Glutamatergic neuron (in vitro differentiated cells): Measurements from ENCODE around the gene ART5. TPM values are rescaled to one million over a fixed set of nuclear protein-coding genes. Genes with fewer than 3 reads are reported as not detected.

Source experiments
- DNase-seq: peaks from one replicate; pipeline ENCODE4 v3.0.0; 2022
- H3K27ac Mint-ChIP-seq: one replicate; pipeline ENCODE4 v1.8.0; 2020; ENCODE audit warnings: mild to moderate bottlenecking, mixed read lengths, inconsistent platforms; ENCODE audit not compliant: unreplicated experiment
- H3K27me3 Mint-ChIP-seq: one replicate; pipeline ENCODE4 v1.8.0; 2020; ENCODE audit warnings: mild to moderate bottlenecking, moderate library complexity, mixed read lengths, inconsistent platforms; ENCODE audit not compliant: unreplicated experiment
- H3K36me3 Mint-ChIP-seq: one replicate; pipeline ENCODE4 v1.8.0; 2020; ENCODE audit warnings: mild to moderate bottlenecking, mixed read lengths, inconsistent platforms; ENCODE audit not compliant: unreplicated experiment
- H3K4me1 Mint-ChIP-seq: one replicate; pipeline ENCODE4 v1.8.0; 2020; ENCODE audit warnings: mild to moderate bottlenecking, low read depth, mixed read lengths, inconsistent platforms; ENCODE audit not compliant: unreplicated experiment
- H3K4me3 Mint-ChIP-seq: one replicate; pipeline ENCODE4 v1.8.0; 2020; ENCODE audit warnings: mild to moderate bottlenecking, mixed read lengths, inconsistent platforms; ENCODE audit not compliant: unreplicated experiment
- H3K9me3 Mint-ChIP-seq: one replicate; pipeline ENCODE4 v1.8.0; 2020; ENCODE audit warnings: mild to moderate bottlenecking, moderate library complexity, mixed read lengths, inconsistent platforms; ENCODE audit not compliant: unreplicated experiment
- CTCF ChIP-seq: fragments of 200-600 bp; sonication (generic); IDR thresholded peaks from one replicate; pipeline ENCODE4 v1.5.0; 2021; ENCODE audit not compliant: partially characterized antibody, unreplicated experiment
- long read RNA-seq: library from polyadenylated mRNA; unstranded; transcript quantifications from one replicate; pipeline ENCODE4 v2.0.0, GENCODE V29; 2020; ENCODE audit not compliant: unreplicated experiment
- total RNA-seq: library from RNA; stranded (reverse); fragmentation: NEBNext Ultra II Directional; extraction: Animal tissue kit (Norgen Biotek cat#: 25700); gene quantifications from one replicate; pipeline ENCODE4 v1.2.1, GENCODE V29; 2021; ENCODE audit not compliant: unreplicated experiment

ART5 gene
- total RNA-seq: not detected
- long read RNA-seq: 0 reads

- peaks cover 8% of the 10 kb centered on the region for H3K27me3 Mint-ChIP-seq
- H3K36me3 Mint-ChIP-seq: peaks cover 4% of the 10 kb centered on the region
- H3K27ac Mint-ChIP-seq: no peak within 1 kb of the TSS
- peak within 1 kb of the TSS; percentile 89 for H3K4me3 Mint-ChIP-seq
- H3K9me3 Mint-ChIP-seq: peaks cover 3% of the 10 kb centered on the region
- DNase-seq: no peak
- no peaks in the 10 kb centered on the region for H3K4me1 Mint-ChIP-seq
- no peak for TF ChIP-seq CTCF
Measured at GRCh38 chr11:3641701-3642070, at the start of gene ART5. Gene ART5 (minus strand): TSS chr11:3641992. CDS start chr11:3641862, 130 bp downstream.

GRCh38 chr11:3686751-3687150 is 45.0 kb upstream of the ART5 start:
- Mint-ChIP-seq H3K27me3 (no peaks in the 10 kb centered on the region), H3K4me3 (no peak overlapping the region), H3K4me1 (no peaks in the 10 kb centered on the region), H3K9me3 (peaks cover 3% of the 10 kb centered on the region), H3K36me3 (no peaks in the 10 kb centered on the region), H3K27ac (no peak overlapping the region)
- no peak for TF ChIP-seq CTCF
- DNase-seq: no peak

- no peaks in the 10 kb centered on the region for H3K4me1 Mint-ChIP-seq
- H3K27ac Mint-ChIP-seq: no peak overlapping the region
- TF ChIP-seq CTCF: no peak
- H3K4me3 Mint-ChIP-seq: no peak overlapping the region
- H3K36me3 Mint-ChIP-seq: no peaks in the 10 kb centered on the region
- no peaks in the 10 kb centered on the region for H3K27me3 Mint-ChIP-seq
- H3K9me3 Mint-ChIP-seq: peaks cover 3% of the 10 kb centered on the region
- no peak for DNase-seq
Measured at GRCh38 chr11:3685923-3686322, 44.1 kb upstream of the ART5 start.

GRCh38 chr11:3684819-3685172 is 43.0 kb upstream of the ART5 start:
- Mint-ChIP-seq H3K36me3 (no peaks in the 10 kb centered on the region), H3K27me3 (no peaks in the 10 kb centered on the region), H3K4me1 (no peaks in the 10 kb centered on the region), H3K4me3 (no peak overlapping the region), H3K9me3 (peaks cover 3% of the 10 kb centered on the region), H3K27ac (no peak overlapping the region)
- TF ChIP-seq CTCF: no peak
- no peak for DNase-seq

GRCh38 chr11:3684129-3684818 is 42.5 kb upstream of the ART5 start:
- no peak for DNase-seq
- H3K27ac Mint-ChIP-seq: no peak overlapping the region
- H3K27me3 Mint-ChIP-seq: no peaks in the 10 kb centered on the region
- H3K9me3 Mint-ChIP-seq: peaks cover 3% of the 10 kb centered on the region
- no peaks in the 10 kb centered on the region for H3K36me3 Mint-ChIP-seq
- H3K4me3 Mint-ChIP-seq: no peak overlapping the region
- TF ChIP-seq CTCF: no peak
- H3K4me1 Mint-ChIP-seq: no peaks in the 10 kb centered on the region
